Endometrial microvascular endothelial cells (primary cell): Measurements from ENCODE around the gene GFPT2. TPM values are rescaled to one million over a fixed set of nuclear protein-coding genes. Genes with fewer than 3 reads are reported as not detected.

Experiments used
- in situ Hi-C: cut with HindIII; loops from 2 replicates; pipeline ENCODE4 v1.10.0; 2017; ENCODE audit warnings: low sequenced_read_pairs, low pct_unique_long_range_greater_than_20kb; ENCODE audit errors: inconsistent ontology term
- total RNA-seq: library from RNA; depleted of rRNA; stranded (reverse); fragments of >200 nt; gene quantifications from one replicate; pipeline ENCODE4 v1.2.3, GENCODE V29; 2015; ENCODE audit errors: inconsistent ontology term

Gene GFPT2
- total RNA-seq, 1 donor from 2014 or later = 6.2 TPM

DNA sequence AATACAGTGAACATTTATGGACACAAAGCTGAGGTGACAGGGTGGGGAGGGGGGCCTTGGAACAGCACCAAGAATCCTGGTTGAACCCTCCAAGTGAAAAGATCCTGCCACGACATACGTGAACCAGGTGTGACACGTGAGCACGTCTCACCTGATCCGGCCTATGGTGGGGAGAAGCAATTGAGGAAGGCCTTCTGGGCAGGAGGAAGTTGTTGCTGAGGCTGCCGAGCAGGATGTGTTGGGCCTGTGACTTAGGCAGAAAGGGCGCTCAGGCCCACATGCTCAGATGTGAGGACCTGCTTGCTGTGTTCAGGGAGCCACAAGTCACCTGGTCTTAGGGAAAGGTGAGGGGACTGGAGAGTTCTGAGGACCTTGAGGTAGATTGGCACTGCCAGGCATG, 58.7 kb downstream of the GFPT2 start:
- in situ Hi-C loops = no loop called here

- in situ Hi-C loops = no loop called here
These were observed 60.9 kb downstream of the GFPT2 start, which contains the start of gene MAPK9 for GRCh38 chr5:180291943-180292831. TSS of gene MAPK9 (minus strand) at chr5:180292083. CDS start at chr5:180280561, 11,522 bp downstream.

GRCh38 chr5:180291234-180291940, 61.7 kb downstream of the GFPT2 start:
- in situ Hi-C loops = no loop called here

GRCh38 chr5:180290568-180291233, 62.4 kb downstream of the GFPT2 start:
- in situ Hi-C loops = no loop called here

DNA sequence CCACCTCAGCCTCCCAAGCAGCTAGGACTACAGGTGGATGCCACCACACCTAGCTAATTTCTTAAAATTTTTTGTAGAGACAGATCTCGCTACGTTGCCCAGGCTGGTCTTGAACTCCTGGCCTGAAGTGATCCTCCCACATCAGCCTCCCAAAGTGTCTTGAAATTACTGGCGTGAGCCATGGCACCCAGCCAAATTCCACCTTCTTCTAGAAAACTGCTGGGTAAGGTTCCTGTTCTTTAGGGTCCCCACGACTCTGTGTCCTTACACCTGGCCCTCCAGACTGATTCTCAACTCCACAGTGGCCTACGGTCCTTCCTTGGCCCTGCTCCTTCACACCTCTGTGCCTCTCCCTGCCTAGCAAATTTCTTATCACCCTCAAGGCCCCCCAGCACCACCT, 63.2 kb downstream of the GFPT2 start:
- in situ Hi-C loops = no loop called here

GRCh38 chr5:180289433-180289832, 63.7 kb downstream of the GFPT2 start:
- in situ Hi-C loops = no loop called here

GRCh38 chr5:180287868-180288267, 65.3 kb downstream of the GFPT2 start:
- in situ Hi-C loops = no loop called here

DNA sequence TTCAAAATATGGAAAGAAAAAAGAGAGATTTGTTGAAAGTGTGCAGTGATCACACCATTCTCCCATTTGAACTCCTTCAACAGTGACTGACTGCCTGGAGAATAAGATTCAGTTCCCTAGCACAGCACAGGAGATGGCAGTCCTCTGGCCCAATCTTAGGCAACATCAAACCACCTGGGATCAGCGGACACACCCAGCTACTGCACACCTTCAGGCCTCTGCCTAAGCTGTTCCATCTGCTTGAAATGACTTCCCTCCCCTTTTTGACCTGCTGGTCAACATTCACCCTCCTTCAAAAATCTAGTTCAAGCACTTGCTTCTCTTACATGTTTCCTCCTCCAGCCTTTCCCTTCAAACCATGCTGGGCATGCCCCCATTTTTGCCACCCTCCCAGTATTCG, 65.7 kb downstream of the GFPT2 start:
- in situ Hi-C loops = no loop called here

- in situ Hi-C loops = no loop called here
These were observed 69.0 kb downstream of the GFPT2 start for GRCh38 chr5:180284149-180284548.

DNA sequence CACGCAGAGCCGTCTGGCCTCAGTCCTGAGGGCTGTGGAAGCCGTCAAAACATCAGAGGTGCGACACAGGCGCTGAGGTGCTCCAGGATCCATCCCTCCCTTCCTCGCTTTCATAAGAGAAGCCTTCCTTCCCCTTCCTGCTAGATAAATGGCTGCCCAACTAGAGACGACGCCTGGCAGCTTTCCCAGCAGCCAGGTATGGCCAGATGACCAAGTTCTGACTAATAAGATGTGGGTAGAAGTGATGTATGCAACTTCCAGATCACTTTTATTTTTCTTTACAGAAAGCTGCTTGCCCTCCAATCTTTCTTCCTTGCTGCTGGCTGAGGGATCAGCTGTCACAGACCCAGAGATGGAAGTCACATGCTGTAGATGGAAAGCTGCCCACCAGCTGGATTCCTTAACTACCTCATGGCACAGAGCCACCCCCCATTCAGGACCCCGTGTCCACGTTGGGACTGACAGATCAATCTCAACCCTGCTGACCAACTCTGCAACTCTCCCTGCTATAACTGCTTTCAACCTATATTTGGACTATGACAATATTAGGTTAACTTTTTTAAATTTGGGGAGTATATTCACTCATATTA, 70.0 kb downstream of the GFPT2 start:
- in situ Hi-C loops = no loop called here

- in situ Hi-C loops = no loop called here
These were observed 70.9 kb downstream of the GFPT2 start for GRCh38 chr5:180282281-180282680.

DNA sequence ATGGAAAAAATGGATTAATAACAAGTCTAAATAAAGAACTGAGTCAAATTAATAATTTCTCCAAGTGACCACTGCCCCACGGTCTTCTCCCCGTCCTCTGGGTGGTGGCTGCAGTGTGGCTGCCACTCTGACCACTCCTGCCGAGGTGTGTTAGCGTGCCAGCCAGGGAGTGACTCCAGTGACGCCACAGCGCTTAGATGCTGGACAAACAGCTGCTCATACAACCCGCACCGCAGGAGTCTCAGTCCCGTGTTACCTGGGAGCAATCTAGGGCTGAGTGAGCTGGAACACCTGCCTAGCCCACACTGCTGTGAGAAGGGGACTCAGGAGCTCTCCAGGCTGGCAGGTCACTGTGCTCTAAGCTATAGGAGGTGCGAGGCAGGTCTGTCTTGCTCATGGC, 71.4 kb downstream of the GFPT2 start:
- in situ Hi-C loops = no loop called here

DNA sequence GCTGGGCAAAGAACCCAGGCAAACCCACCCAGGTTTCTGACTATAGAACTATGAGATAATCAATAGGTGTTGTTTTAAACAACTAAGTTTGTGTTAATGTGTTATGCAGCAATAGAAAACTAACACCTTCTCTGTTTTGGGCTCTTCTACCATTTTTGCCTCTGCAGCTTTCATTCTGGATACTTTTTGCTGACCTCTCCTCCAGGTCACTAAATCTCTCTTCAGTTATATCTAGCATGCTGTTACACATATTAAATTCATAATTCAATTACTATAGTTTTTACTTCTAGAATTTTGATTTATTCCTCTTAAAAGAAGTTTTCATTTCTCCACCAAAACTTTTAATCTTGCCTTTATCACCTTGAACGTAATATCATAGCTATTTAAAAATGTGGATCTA, 78.4 kb downstream of the GFPT2 start:
- in situ Hi-C loops = no loop called here

DNA sequence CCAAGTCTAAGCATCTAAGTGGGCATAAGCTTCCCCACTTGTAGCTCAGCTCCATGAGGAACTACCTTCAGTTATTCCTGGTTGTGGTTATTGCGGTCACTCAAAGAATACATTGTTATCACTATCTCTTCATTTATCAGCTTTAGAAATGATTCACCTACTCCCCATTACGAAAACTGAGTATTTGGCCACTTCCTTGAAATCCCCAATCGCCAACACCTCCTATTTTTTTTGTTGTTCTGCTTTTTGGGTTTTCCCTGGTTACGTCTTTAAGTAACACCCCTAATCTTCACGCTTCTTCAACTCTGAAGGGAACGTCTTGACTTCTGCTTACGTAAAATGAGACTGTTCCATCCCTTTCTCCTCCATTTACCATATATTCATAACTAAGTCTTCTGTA, 81.9 kb downstream of the GFPT2 start:
- in situ Hi-C loops = no loop called here

- in situ Hi-C loops = no loop called here
These were observed 93.9 kb downstream of the GFPT2 start for GRCh38 chr5:180259260-180259611.

GRCh38 chr5:180253036-180253824, 99.9 kb downstream of the GFPT2 start:
- in situ Hi-C loops = no loop called here

DNA sequence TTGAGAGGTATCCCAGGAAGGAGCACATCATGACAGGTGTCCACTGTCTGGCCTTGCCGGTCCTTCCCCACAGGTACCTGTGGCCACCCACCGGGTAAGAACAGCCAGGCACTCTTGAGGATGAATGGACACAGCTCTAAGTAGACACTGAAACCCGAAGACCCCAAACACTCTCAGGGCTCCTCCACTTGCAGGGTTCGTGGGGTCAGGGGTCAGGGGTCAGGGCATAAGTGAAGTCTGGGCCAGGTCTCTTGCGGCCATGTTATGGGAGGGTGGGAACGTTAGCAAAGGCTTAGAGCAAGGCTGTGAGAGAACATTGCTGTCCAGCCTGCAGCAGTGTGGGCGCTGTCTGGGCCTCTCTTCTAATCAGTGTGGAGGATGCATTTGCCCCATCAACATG, 101.2 kb downstream of the GFPT2 start:
- in situ Hi-C loops = no loop called here

DNA sequence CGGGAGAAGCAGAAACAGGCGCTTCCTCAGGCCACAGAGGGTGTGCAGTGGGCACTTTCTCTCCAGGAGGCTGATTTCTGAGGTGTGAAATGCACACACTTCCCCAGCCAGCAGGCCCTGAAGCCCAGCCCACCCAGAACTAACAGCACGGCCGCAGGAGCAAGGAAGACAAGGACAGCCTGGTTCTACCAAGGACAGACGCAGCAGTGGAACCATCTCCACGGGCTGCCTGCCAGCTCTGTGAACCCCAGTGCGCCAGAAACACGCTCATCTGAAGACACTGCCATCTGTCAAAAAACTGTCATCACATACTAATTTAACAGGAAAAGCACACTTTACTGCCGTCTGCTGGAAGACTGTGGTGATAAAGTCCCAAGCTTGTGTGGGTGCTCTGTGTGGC, 102.0 kb downstream of the GFPT2 start:
- in situ Hi-C loops = no loop called here
